ENCODE results near the gene CD72. TPM values are rescaled to one million over a fixed set of nuclear protein-coding genes. Genes with fewer than 3 reads are reported as not detected.

The CD72 gene
- polyA plus RNA-seq, 2 of the 4 experiments (the other 2 are of a cell fraction) = 0.44 to 1.2 TPM

- 80% methylated on average over 16 of the region's 17 CpGs for WGBS (ENCODE audit: missing lambda C conversion rate)
- no peaks in the 10 kb centered on the region for H3K9me3 ChIP-seq
- no peak overlapping the region for H3K4me3 ChIP-seq
- no peak overlapping the region for H3K4me2 ChIP-seq
- no peak for DNase-seq (ENCODE audit: low read depth in 1 of 2, low spot score in 1 of 2)
- H3K27ac ChIP-seq = no peak overlapping the region
- CTCF ChIA-PET = interaction anchor here (0.9 to 2.5 kb wide), 8 partner anchors 8 to 634 kb away, joined by 3 to 22 read pairs (median 4); partner anchors contain the start of genes CCDC107 and RMRP
- no peaks in the 10 kb centered on the region for H3K4me1 ChIP-seq
- POLR2A ChIA-PET = no interaction called here
- no peak for ATAC-seq
- FAIRE-seq = no peak
- TF ChIP-seq ZNF302 (CRISPR knock-in tag; IDR thresholded peaks at IDR 0.05) (no peak), RAD21 (conservative IDR thresholded peaks at IDR 0.05 in 1 of 2, IDR thresholded peaks at IDR 0.05 in 1 of 2) (no peak), CBX2 (IDR thresholded peaks at IDR 0.05; ENCODE audit: borderline replicate concordance, low read depth) (no peak), CBX8 (IDR thresholded peaks at IDR 0.05) (no peak), NR3C1 (IDR thresholded peaks at IDR 0.05) (no peak), BHLHE40 (IDR thresholded peaks at IDR 0.05; ENCODE audit: low read depth, low read length) (no peak)
These were observed 914 bp upstream of the CD72 start for GRCh38 chr9:35618854-35619799.

- no peak for TF ChIP-seq USF2 (IDR thresholded peaks at IDR 0.05)
- TF ChIP-seq CHD4 (IDR thresholded peaks at IDR 0.05; ENCODE audit: borderline replicate concordance) = no peak
- TF ChIP-seq SMC3 (IDR thresholded peaks at IDR 0.05) = no peak
- TF ChIP-seq CHD2 (IDR thresholded peaks at IDR 0.05; ENCODE audit: low read length, partially characterized antibody) = no peak
- no peak for TF ChIP-seq CBX8 (IDR thresholded peaks at IDR 0.05)
- TF ChIP-seq JUNB (IDR thresholded peaks at IDR 0.05) = no peak
- no peak for TF ChIP-seq MAZ (IDR thresholded peaks at IDR 0.05; ENCODE audit: borderline replicate concordance, low read depth, low read length)
- no peak for TF ChIP-seq RCOR1 (IDR thresholded peaks at IDR 0.05; ENCODE audit: low read depth, low read length)
- no peak for TF ChIP-seq ATOH8 (CRISPR knock-in tag; IDR thresholded peaks at IDR 0.05; ENCODE audit: low read depth)
- TF ChIP-seq KDM5A (IDR thresholded peaks at IDR 0.05) = no peak
- no peak for TF ChIP-seq BCL3 (IDR thresholded peaks at IDR 0.05)
- no peak for TF ChIP-seq ZFP36 (IDR thresholded peaks at IDR 0.05; ENCODE audit: borderline replicate concordance, partially characterized antibody)
- TF ChIP-seq RARB (CRISPR knock-in tag; IDR thresholded peaks at IDR 0.05) = no peak
- no peak for TF ChIP-seq ZSCAN20 (CRISPR knock-in tag; IDR thresholded peaks at IDR 0.05)
- no peak for TF ChIP-seq ZNF302 (CRISPR knock-in tag; IDR thresholded peaks at IDR 0.05)
- no peak for TF ChIP-seq HES2 (IDR thresholded peaks at IDR 0.05)
- TF ChIP-seq KDM1A (IDR thresholded peaks at IDR 0.05; ENCODE audit: low read depth) = no peak
- TF ChIP-seq PHF8 (IDR thresholded peaks at IDR 0.05; ENCODE audit: borderline replicate concordance, low read depth) = no peak
- TF ChIP-seq SREBF2 (IDR thresholded peaks at IDR 0.05) = no peak
- Histone ChIP-seq H3K4me2 (no peak overlapping the region), H3K27ac (no peak overlapping the region), H3K4me3 (no peak overlapping the region), H3K4me1 (no peaks in the 10 kb centered on the region), H3K9me3 (no peaks in the 10 kb centered on the region)
- FAIRE-seq (no peak), DNase-seq (ENCODE audit: low read depth in 1 of 2, low spot score in 1 of 2) (no peak), ATAC-seq (no peak)
- CTCF ChIA-PET = interaction anchor here (1.4 kb wide), 1 partner anchor 14 kb away, joined by 3 read pairs; no protein-coding TSS in a partner anchor
- 73% methylated on average over 8 of the region's 8 CpGs for WGBS (ENCODE audit: missing lambda C conversion rate)
- POLR2A ChIA-PET = no interaction called here
These were observed 665 bp downstream of the CD72 start for GRCh38 chr9:35617548-35617947.

All from A549 (cell line).